HepG2 (cell line): ENCODE data around the gene KMT2D. TPM values are rescaled to one million over a fixed set of nuclear protein-coding genes. Genes with fewer than 3 reads are reported as not detected.

Experiments used
- ARNT2 ChIP-seq: sonication (generic); formaldehyde crosslinking; IDR thresholded peaks from 2 replicates; pipeline ENCODE4 v1.8.0; 2022; ENCODE audit warnings: mild to moderate bottlenecking, low read depth, missing genetic modification reagents, moderate library complexity
- FOXA3 ChIP-seq: IDR thresholded peaks from 2 replicates; pipeline ENCODE4 v1.6.1; 2016; ENCODE audit warnings: missing genetic modification reagents, missing compliant biosample characterization
- HHEX ChIP-seq: IDR thresholded peaks from 2 replicates; pipeline ENCODE4 v1.6.1; 2016; ENCODE audit warnings: control low read depth
- HMGXB3 ChIP-seq: sonication (generic); formaldehyde crosslinking; IDR thresholded peaks from 2 replicates; pipeline ENCODE4 v1.4.0; 2020; ENCODE audit warnings: missing genetic modification reagents, borderline replicate concordance
- KDM4B ChIP-seq: sonication (generic); formaldehyde crosslinking; IDR thresholded peaks from 2 replicates; pipeline ENCODE4 v1.4.0; 2020; ENCODE audit warnings: missing genetic modification reagents
- MEIS2 ChIP-seq: sonication (generic); formaldehyde crosslinking; IDR thresholded peaks from 2 replicates; pipeline ENCODE4 v1.9.0; 2021; ENCODE audit warnings: mild to moderate bottlenecking, missing genetic modification reagents
- PPARG ChIP-seq: conservative IDR thresholded peaks from 2 replicates; pipeline ENCODE4 v1.6.1; 2016; ENCODE audit warnings: missing biosample characterization, missing genetic modification reagents
- RAD51 ChIP-seq: fragments of 450-650 bp; IDR thresholded peaks from 2 replicates; pipeline ENCODE4 v1.6.1; 2016; ENCODE audit warnings: borderline replicate concordance
- SMC3 ChIP-seq: IDR thresholded peaks from 2 replicates; pipeline ENCODE4 v1.6.1; 2011; ENCODE audit warnings: low read length, improper control_type of control experiment
- SRSF4 ChIP-seq: fragments of 200-400 bp; formaldehyde crosslinking; IDR thresholded peaks from one replicate; pipeline ENCODE4 v1.6.1; 2018; ENCODE audit warnings: mild to moderate bottlenecking, low read depth, low read length, moderate library complexity; ENCODE audit not compliant: poor library complexity, severe bottlenecking
- ZC3H13 ChIP-seq: sonication (generic); formaldehyde crosslinking; IDR thresholded peaks from 2 replicates; pipeline ENCODE4 v1.8.1; 2023; ENCODE audit warnings: mild to moderate bottlenecking, missing genetic modification reagents, moderate library complexity
- ZNF260 ChIP-seq: sonication (generic); formaldehyde crosslinking; IDR thresholded peaks from 2 replicates; pipeline ENCODE4 v1.4.0; 2020; ENCODE audit warnings: missing genetic modification reagents, low read depth, mild to moderate bottlenecking, borderline replicate concordance
- ZNF3 ChIP-seq: IDR thresholded peaks from 2 replicates; pipeline ENCODE4 v1.7.0; 2017; ENCODE audit warnings: inconsistent platforms
- ZNF670 ChIP-seq: sonication (generic); formaldehyde crosslinking; IDR thresholded peaks from 2 replicates; pipeline ENCODE4 v1.8.0; 2022; ENCODE audit warnings: mild to moderate bottlenecking, missing genetic modification reagents, borderline replicate concordance
- ZNF746 ChIP-seq: sonication (generic); formaldehyde crosslinking; IDR thresholded peaks from 2 replicates; pipeline ENCODE4 v1.8.0; 2022; ENCODE audit warnings: mild to moderate bottlenecking, missing genetic modification reagents
- ZZZ3 ChIP-seq: sonication (generic); formaldehyde crosslinking; IDR thresholded peaks from 2 replicates; pipeline ENCODE4 v1.4.0; 2020; ENCODE audit warnings: missing genetic modification reagents, mild to moderate bottlenecking, borderline replicate concordance
- polyA plus RNA-seq, 8 experiments: library from polyadenylated mRNA; depleted of rRNA in 3 of 8; stranded (reverse) in 7 of 8; unstranded in 1 of 8; fragments of >200 nt; fragmentation: Illumina TruSeq in 4 of 8; extraction: Trizol in 4 of 8; gene quantifications; 2 replicates each; pipeline versions ENCODE4 v1.2.1 to v1.2.3, GENCODE V29; 2011 to 2016; ENCODE audit warnings: low read depth in 4 of 8, missing spikeins in 1 of 8, mixed read lengths in 1 of 8; ENCODE audit not compliant: insufficient read depth in 1 of 8
- total RNA-seq, 5 experiments: library from RNA; depleted of rRNA; stranded (reverse); fragments of >200 nt; fragmentation: Illumina TruSeq; extraction: Trizol; gene quantifications; 2 replicates each; pipeline ENCODE4 v1.2.3, GENCODE V29; 2016; ENCODE audit warnings: low read depth in 1 of 5
- TF ChIP-seq, protein P1 (sequence below): sonication (generic); formaldehyde crosslinking; conservative IDR thresholded peaks from 2 replicates; pipeline ENCODE4 v1.8.0; 2022; ENCODE audit warnings: missing genetic modification reagents
- TF ChIP-seq, protein P2 (sequence below): sonication (generic); formaldehyde crosslinking; IDR thresholded peaks from 2 replicates; pipeline ENCODE4 v1.5.0; 2020; ENCODE audit warnings: missing genetic modification reagents

The KMT2D gene
- total and polyA plus RNA-seq, 2 of the 13 experiments (the other 11 are each of a cell fraction or from before 2014, with no cell fraction given), result 8.1 to 10.4 TPM

DNA sequence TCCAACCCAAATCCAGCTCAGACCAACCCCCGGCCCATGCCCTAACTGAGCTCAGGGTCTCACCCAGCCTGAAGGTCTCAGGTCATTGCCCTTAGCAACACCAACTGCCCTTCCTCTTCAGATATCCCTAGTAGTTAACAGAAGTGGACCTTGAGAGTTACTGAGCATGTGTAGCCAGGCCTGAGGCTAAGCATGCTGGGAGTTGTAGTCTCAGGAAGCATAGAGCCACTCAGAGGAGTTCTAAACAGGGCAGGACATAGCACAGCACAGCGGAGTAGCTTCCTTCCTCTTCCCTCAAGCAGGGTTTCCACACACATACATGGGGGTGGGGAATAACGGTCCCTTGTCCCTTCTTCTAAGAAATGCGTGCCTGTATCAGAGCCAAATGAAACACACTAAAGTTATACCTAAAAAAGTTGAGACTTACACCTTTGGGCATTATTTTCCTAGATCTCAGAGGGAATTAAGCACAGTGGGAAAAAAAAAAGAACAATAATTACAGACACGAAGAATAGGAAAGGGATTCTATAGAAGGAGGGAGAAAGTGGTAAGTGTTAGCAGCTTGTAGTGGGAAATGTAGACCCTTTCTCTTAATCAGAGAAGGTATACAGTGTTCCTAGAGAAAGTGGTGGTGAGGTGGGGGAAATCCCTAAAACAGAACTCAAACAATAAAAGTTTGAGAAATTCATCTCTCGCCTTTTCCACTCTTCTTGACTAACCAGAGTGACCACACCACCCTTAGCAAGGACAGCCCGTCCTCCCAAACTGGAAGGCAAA, 4.4 kb downstream of the KMT2D start (continued):
- TF ChIP-seq HMGXB3 (CRISPR knock-in tag), result no peak
- TF ChIP-seq ZZZ3 (CRISPR knock-in tag), result no peak
- TF ChIP-seq SRSF4, result no peak
- TF ChIP-seq RAD51, result no peak
- TF ChIP-seq ARNT2 (CRISPR knock-in tag), result no peak
- no peak for TF ChIP-seq ZNF260 (CRISPR knock-in tag)
- TF ChIP-seq ZNF670 (CRISPR knock-in tag), result no peak; the same call in 1 of the 2 replicates
- no peak for TF ChIP-seq KDM4B (CRISPR knock-in tag)
- TF ChIP-seq ZC3H13 (CRISPR knock-in tag), result no peak
- TF ChIP-seq MEIS2, result no peak
- 0 out of 2 replicates have a peak, but pooled peaks have one; percentile 6 for TF ChIP-seq FOXA3
- TF ChIP-seq ZNF746 (CRISPR knock-in tag), result no peak
- TF ChIP-seq, protein P1, sequence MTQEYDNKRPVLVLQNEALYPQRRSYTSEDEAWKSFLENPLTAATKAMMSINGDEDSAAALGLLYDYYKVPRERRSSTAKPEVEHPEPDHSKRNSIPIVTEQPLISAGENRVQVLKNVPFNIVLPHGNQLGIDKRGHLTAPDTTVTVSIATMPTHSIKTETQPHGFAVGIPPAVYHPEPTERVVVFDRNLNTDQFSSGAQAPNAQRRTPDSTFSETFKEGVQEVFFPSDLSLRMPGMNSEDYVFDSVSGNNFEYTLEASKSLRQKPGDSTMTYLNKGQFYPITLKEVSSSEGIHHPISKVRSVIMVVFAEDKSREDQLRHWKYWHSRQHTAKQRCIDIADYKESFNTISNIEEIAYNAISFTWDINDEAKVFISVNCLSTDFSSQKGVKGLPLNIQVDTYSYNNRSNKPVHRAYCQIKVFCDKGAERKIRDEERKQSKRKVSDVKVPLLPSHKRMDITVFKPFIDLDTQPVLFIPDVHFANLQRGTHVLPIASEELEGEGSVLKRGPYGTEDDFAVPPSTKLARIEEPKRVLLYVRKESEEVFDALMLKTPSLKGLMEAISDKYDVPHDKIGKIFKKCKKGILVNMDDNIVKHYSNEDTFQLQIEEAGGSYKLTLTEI, result no peak
- no peak for TF ChIP-seq SMC3
- TF ChIP-seq PPARG, result no peak
- no peak for TF ChIP-seq HHEX (CRISPR knock-in tag)
- TF ChIP-seq, protein P2, sequence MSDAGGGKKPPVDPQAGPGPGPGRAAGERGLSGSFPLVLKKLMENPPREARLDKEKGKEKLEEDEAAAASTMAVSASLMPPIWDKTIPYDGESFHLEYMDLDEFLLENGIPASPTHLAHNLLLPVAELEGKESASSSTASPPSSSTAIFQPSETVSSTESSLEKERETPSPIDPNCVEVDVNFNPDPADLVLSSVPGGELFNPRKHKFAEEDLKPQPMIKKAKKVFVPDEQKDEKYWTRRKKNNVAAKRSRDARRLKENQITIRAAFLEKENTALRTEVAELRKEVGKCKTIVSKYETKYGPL (CRISPR knock-in tag), result no peak
- no peak for TF ChIP-seq ZNF3 (CRISPR knock-in tag)
